HepG2 (cell line): ENCODE data around the gene THSD8. TPM values are rescaled to one million over a fixed set of nuclear protein-coding genes. Genes with fewer than 3 reads are reported as not detected.

ENCODE experiments used
- AHR ChIP-seq: IDR thresholded peaks from 2 replicates; pipeline ENCODE4 v1.6.1; 2018; ENCODE audit warnings: missing genetic modification reagents, missing compliant biosample characterization
- ATF7-NPFF ChIP-seq: sonication (generic); formaldehyde crosslinking; IDR thresholded peaks from 2 replicates; pipeline ENCODE4 v1.8.1; 2023; ENCODE audit warnings: mild to moderate bottlenecking, low read depth, missing genetic modification reagents, moderate library complexity
- CEBPB ChIP-seq: IDR thresholded peaks from 2 replicates; pipeline ENCODE4 v1.6.1; 2011; ENCODE audit warnings: low read depth, low read length, improper control_type of control experiment, borderline replicate concordance
- EEA1 ChIP-seq: sonication (generic); formaldehyde crosslinking; IDR thresholded peaks from 2 replicates; pipeline ENCODE4 v1.5.1; 2020; ENCODE audit warnings: mild to moderate bottlenecking, missing genetic modification reagents, borderline replicate concordance
- HDAC1 ChIP-seq: sonication (generic); formaldehyde crosslinking; IDR thresholded peaks from 2 replicates; pipeline ENCODE4 v1.5.1; 2020; ENCODE audit warnings: mild to moderate bottlenecking, missing genetic modification reagents
- JUNB ChIP-seq: sonication (generic); formaldehyde crosslinking; IDR thresholded peaks from 2 replicates; pipeline ENCODE4 v1.8.0; 2022; ENCODE audit warnings: missing genetic modification reagents, mild to moderate bottlenecking, borderline replicate concordance
- KAT8 ChIP-seq: IDR thresholded peaks from 2 replicates; pipeline ENCODE4 v1.6.1; 2016; ENCODE audit warnings: missing genetic modification reagents, missing compliant biosample characterization
- KDM2A ChIP-seq: sonication (generic); formaldehyde crosslinking; IDR thresholded peaks from 2 replicates; pipeline ENCODE4 v1.4.0; 2020; ENCODE audit warnings: low read depth, missing genetic modification reagents, borderline replicate concordance
- KDM5B ChIP-seq: sonication (generic); formaldehyde crosslinking; IDR thresholded peaks from 2 replicates; pipeline ENCODE4 v1.4.0; 2020; ENCODE audit warnings: missing genetic modification reagents, mild to moderate bottlenecking, borderline replicate concordance
- MATR3 ChIP-seq: sonication (generic); formaldehyde crosslinking; IDR thresholded peaks from 2 replicates; pipeline ENCODE4 v1.4.0; 2020; ENCODE audit warnings: missing genetic modification reagents
- NR2F1 ChIP-seq, 2 experiments: fragments of 450-650 bp in 1 of 2; formaldehyde crosslinking in 1 of 2; IDR thresholded peaks; 2 replicates each; pipeline versions ENCODE4 v1.5.0 to v1.6.1; 2016 to 2020; ENCODE audit warnings: mild to moderate bottlenecking in 1 of 2, missing compliant biosample characterization in 1 of 2, missing genetic modification reagents in 1 of 2, moderate library complexity in 1 of 2
- REPIN1 ChIP-seq: sonication (generic); formaldehyde crosslinking; IDR thresholded peaks from 2 replicates; pipeline ENCODE4 v1.8.0; 2022; ENCODE audit warnings: missing genetic modification reagents, low read depth, mild to moderate bottlenecking, borderline replicate concordance
- RFXAP ChIP-seq: sonication (generic); formaldehyde crosslinking; IDR thresholded peaks from 2 replicates; pipeline ENCODE4 v1.4.0; 2020; ENCODE audit warnings: missing genetic modification reagents, borderline replicate concordance
- SMARCE1 ChIP-seq: fragments of 450-650 bp; IDR thresholded peaks from 2 replicates; pipeline ENCODE4 v1.6.1; 2017; ENCODE audit warnings: borderline replicate concordance
- STAG1 ChIP-seq: sonication (generic); formaldehyde crosslinking; IDR thresholded peaks from 2 replicates; pipeline ENCODE4 v1.4.0; 2020; ENCODE audit warnings: missing genetic modification reagents
- TBX2 ChIP-seq: sonication (generic); formaldehyde crosslinking; IDR thresholded peaks from 2 replicates; pipeline ENCODE4 v1.5.0; 2020; ENCODE audit warnings: missing genetic modification reagents, mild to moderate bottlenecking, borderline replicate concordance
- ZNF20 ChIP-seq: sonication (generic); formaldehyde crosslinking; IDR thresholded peaks from 2 replicates; pipeline ENCODE4 v1.4.0; 2020; ENCODE audit warnings: mild to moderate bottlenecking, moderate library complexity, missing genetic modification reagents
- ZNF205 ChIP-seq: IDR thresholded peaks from 2 replicates; pipeline ENCODE4 v1.6.1; 2018; ENCODE audit warnings: missing biosample characterization, missing genetic modification reagents
- ZNF274 ChIP-seq: sonication (generic); formaldehyde crosslinking; IDR thresholded peaks from 2 replicates; pipeline ENCODE4 v1.5.1; 2020; ENCODE audit warnings: mild to moderate bottlenecking, missing genetic modification reagents
- ZNF354B ChIP-seq: sonication (generic); formaldehyde crosslinking; IDR thresholded peaks from 2 replicates; pipeline ENCODE4 v1.8.0; 2022; ENCODE audit warnings: mild to moderate bottlenecking, missing genetic modification reagents
- ZNF558 ChIP-seq: sonication (generic); formaldehyde crosslinking; IDR thresholded peaks from 2 replicates; pipeline ENCODE4 v1.9.0; 2022; ENCODE audit warnings: mild to moderate bottlenecking, missing genetic modification reagents, borderline replicate concordance
- ZNF766 ChIP-seq: sonication (generic); formaldehyde crosslinking; IDR thresholded peaks from 2 replicates; pipeline ENCODE4 v1.5.0; 2020; ENCODE audit warnings: missing genetic modification reagents, borderline replicate concordance
- ZNF772 ChIP-seq: sonication (generic); formaldehyde crosslinking; IDR thresholded peaks from 2 replicates; pipeline ENCODE4 v1.5.0; 2020; ENCODE audit warnings: mild to moderate bottlenecking, missing genetic modification reagents
- ZNF83 ChIP-seq: sonication (generic); formaldehyde crosslinking; IDR thresholded peaks from 2 replicates; pipeline ENCODE4 v1.4.0; 2020; ENCODE audit warnings: missing genetic modification reagents, mild to moderate bottlenecking, borderline replicate concordance
- ZNF878 ChIP-seq: sonication (generic); formaldehyde crosslinking; IDR thresholded peaks from 2 replicates; pipeline ENCODE4 v1.8.1; 2023; ENCODE audit warnings: mild to moderate bottlenecking, missing genetic modification reagents, moderate library complexity
- polyA plus RNA-seq, 8 experiments: library from polyadenylated mRNA; depleted of rRNA in 3 of 8; stranded (reverse) in 7 of 8; unstranded in 1 of 8; fragments of >200 nt; fragmentation: Illumina TruSeq in 4 of 8; extraction: Trizol in 4 of 8; gene quantifications; 2 replicates each; pipeline versions ENCODE4 v1.2.1 to v1.2.3, GENCODE V29; 2011 to 2016; ENCODE audit warnings: low read depth in 4 of 8, missing spikeins in 1 of 8, mixed read lengths in 1 of 8; ENCODE audit not compliant: insufficient read depth in 1 of 8
- total RNA-seq, 5 experiments: library from RNA; depleted of rRNA; stranded (reverse); fragments of >200 nt; fragmentation: Illumina TruSeq; extraction: Trizol; gene quantifications; 2 replicates each; pipeline ENCODE4 v1.2.3, GENCODE V29; 2016; ENCODE audit warnings: low read depth in 1 of 5
- TF ChIP-seq, protein P1 (sequence below): IDR thresholded peaks from 2 replicates; pipeline ENCODE4 v1.6.1; 2016
- TF ChIP-seq, protein P2 (sequence below): sonication (generic); formaldehyde crosslinking; IDR thresholded peaks from 2 replicates; pipeline ENCODE4 v1.5.0; 2020; ENCODE audit warnings: mild to moderate bottlenecking, missing genetic modification reagents
- TF ChIP-seq, protein P3 (sequence below): sonication (generic); formaldehyde crosslinking; IDR thresholded peaks from 2 replicates; pipeline ENCODE4 v1.5.0; 2020; ENCODE audit warnings: missing genetic modification reagents

The THSD8 gene
- total and polyA plus RNA-seq, 2 of the 13 experiments (the other 11 are each of a cell fraction or from before 2014, with no cell fraction given), result 4.8 to 14.9 TPM

DNA sequence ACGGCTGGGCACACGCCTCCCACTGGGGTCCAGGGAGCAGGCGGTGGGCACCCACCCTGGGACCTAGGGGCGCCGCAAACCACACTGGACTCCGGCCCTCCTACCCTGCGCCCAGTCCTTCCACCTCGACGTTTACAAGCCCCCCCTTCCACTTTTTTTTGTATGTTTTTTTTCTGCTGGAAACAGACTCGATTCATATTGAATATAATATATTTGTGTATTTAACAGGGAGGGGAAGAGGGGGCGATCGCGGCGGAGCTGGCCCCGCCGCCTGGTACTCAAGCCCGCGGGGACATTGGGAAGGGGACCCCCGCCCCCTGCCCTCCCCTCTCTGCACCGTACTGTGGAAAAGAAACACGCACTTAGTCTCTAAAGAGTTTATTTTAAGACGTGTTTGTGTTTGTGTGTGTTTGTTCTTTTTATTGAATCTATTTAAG lies 9.0 kb upstream of the THSD8 start (continued):
- TF ChIP-seq ZNF558 (CRISPR knock-in tag), result 0 out of 2 replicates have a peak, but pooled peaks have one; percentile 1
- no peak for TF ChIP-seq REPIN1 (CRISPR knock-in tag)
- no peak for TF ChIP-seq EEA1 (CRISPR knock-in tag)
- no peak for TF ChIP-seq STAG1
- TF ChIP-seq ZNF20 (CRISPR knock-in tag), result no peak
- no peak for TF ChIP-seq ZNF205 (CRISPR knock-in tag)
- no peak for TF ChIP-seq HDAC1 (CRISPR knock-in tag)
- TF ChIP-seq JUNB (CRISPR knock-in tag), result no peak
- TF ChIP-seq ZNF83 (CRISPR knock-in tag), result 0 out of 2 replicates have a peak, but pooled peaks have one; percentile 7
- TF ChIP-seq CEBPB, result no peak
- TF ChIP-seq ATF7-NPFF (CRISPR knock-in tag), result no peak
- no peak for TF ChIP-seq KAT8
- no peak for TF ChIP-seq MATR3 (CRISPR knock-in tag)
- no peak for TF ChIP-seq KDM2A (CRISPR knock-in tag)
- TF ChIP-seq, protein P1, sequence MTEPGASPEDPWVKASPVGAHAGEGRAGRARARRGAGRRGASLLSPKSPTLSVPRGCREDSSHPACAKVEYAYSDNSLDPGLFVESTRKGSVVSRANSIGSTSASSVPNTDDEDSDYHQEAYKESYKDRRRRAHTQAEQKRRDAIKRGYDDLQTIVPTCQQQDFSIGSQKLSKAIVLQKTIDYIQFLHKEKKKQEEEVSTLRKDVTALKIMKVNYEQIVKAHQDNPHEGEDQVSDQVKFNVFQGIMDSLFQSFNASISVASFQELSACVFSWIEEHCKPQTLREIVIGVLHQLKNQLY, result no peak
- TF ChIP-seq ZNF878 (CRISPR knock-in tag), result no peak; the same call in 1 of the 2 replicates
- TF ChIP-seq, protein P2, sequence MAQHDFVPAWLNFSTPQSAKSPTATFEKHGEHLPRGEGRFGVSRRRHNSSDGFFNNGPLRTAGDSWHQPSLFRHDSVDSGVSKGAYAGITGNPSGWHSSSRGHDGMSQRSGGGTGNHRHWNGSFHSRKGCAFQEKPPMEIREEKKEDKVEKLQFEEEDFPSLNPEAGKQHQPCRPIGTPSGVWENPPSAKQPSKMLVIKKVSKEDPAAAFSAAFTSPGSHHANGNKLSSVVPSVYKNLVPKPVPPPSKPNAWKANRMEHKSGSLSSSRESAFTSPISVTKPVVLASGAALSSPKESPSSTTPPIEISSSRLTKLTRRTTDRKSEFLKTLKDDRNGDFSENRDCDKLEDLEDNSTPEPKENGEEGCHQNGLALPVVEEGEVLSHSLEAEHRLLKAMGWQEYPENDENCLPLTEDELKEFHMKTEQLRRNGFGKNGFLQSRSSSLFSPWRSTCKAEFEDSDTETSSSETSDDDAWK (CRISPR knock-in tag), result no peak
- 0 out of 2 replicates have a peak, but pooled peaks have one; percentile 0 for TF ChIP-seq TBX2 (CRISPR knock-in tag)
- TF ChIP-seq KDM5B, result peak; percentile 5; the same call in 1 of the 2 replicates
- TF ChIP-seq ZNF354B, result 0 out of 2 replicates have a peak, but pooled peaks have one; percentile 12
- no peak for TF ChIP-seq RFXAP
- peak; percentile 10; the same call in 1 of the 2 replicates for TF ChIP-seq ZNF772 (CRISPR knock-in tag)
- TF ChIP-seq NR2F1 (CRISPR knock-in tag; IDR thresholded peaks at IDR 0.05), result no peak
- TF ChIP-seq ZNF766, result no peak
- no peak for TF ChIP-seq SMARCE1
- TF ChIP-seq, protein P3, sequence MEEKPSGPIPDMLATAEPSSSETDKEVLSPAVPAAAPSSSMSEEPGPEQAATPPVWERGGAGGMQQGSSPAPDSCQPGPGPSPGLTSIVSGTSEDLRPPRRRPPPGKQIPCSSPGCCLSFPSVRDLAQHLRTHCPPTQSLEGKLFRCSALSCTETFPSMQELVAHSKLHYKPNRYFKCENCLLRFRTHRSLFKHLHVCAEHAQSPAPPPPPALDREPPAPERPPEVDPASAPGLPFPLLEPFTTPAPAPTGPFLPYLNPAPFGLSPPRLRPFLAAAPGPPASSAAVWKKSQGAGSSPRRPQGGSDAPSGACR (CRISPR knock-in tag), result no peak
- no peak for TF ChIP-seq ZNF274 (CRISPR knock-in tag)
- TF ChIP-seq AHR (CRISPR knock-in tag), result no peak
